Endodermal cell (in vitro differentiated cells): ENCODE results near the gene LCP1. TPM values are rescaled to one million over a fixed set of nuclear protein-coding genes. Genes with fewer than 3 reads are reported as not detected.

Experiments used
- DNase-seq: peaks from one replicate; pipeline ENCODE4 v3.0.0-alpha.2; 2017
- H3K27ac ChIP-seq: 2 replicates; pipeline ENCODE4 v1.5.1; 2013; ENCODE audit warnings: mild to moderate bottlenecking, low read depth, low read length, moderate library complexity
- H3K27me3 ChIP-seq: 2 replicates; pipeline ENCODE4 v1.6.1; 2013; ENCODE audit warnings: mild to moderate bottlenecking, low read length, moderate library complexity; ENCODE audit not compliant: insufficient read depth, control insufficient read depth, poor library complexity, severe bottlenecking
- H3K36me3 ChIP-seq: 2 replicates; pipeline ENCODE4 v1.7.0; 2013; ENCODE audit warnings: mild to moderate bottlenecking, low read length, moderate library complexity; ENCODE audit not compliant: control insufficient read depth, insufficient read depth
- H3K4me1 ChIP-seq: one replicate; pipeline ENCODE4 v1.7.0; 2013; ENCODE audit warnings: low read length; ENCODE audit not compliant: control insufficient read depth, insufficient read depth
- H3K4me3 ChIP-seq: 2 replicates; pipeline ENCODE4 v1.5.1; 2013; ENCODE audit warnings: mild to moderate bottlenecking, low read length, moderate library complexity
- H3K9ac ChIP-seq: 2 replicates; pipeline ENCODE4 v1.6.1; 2013; ENCODE audit warnings: mild to moderate bottlenecking, low read length, moderate library complexity; ENCODE audit not compliant: poor library complexity, severe bottlenecking; ENCODE audit errors: extremely low read depth
- H3K9me3 ChIP-seq: 2 replicates; pipeline ENCODE4 v1.6.1; 2013; ENCODE audit warnings: mild to moderate bottlenecking, low read length, moderate library complexity; ENCODE audit not compliant: control insufficient read depth
- H3K27ac Mint-ChIP-seq: 2 replicates; pipeline ENCODE4 v1.8.0; 2020; ENCODE audit warnings: mixed read lengths
- H3K27me3 Mint-ChIP-seq: 2 replicates; pipeline ENCODE4 v1.8.0; 2021; ENCODE audit warnings: mild to moderate bottlenecking, mixed read lengths; ENCODE audit not compliant: insufficient read depth
- H3K36me3 Mint-ChIP-seq: 2 replicates; pipeline ENCODE4 v1.8.0; 2020; ENCODE audit warnings: low read depth, mixed read lengths
- H3K4me1 Mint-ChIP-seq: 2 replicates; pipeline ENCODE4 v1.8.0; 2020; ENCODE audit warnings: mixed read lengths
- H3K4me3 Mint-ChIP-seq: 2 replicates; pipeline ENCODE4 v1.8.0; 2020; ENCODE audit warnings: mild to moderate bottlenecking, moderate library complexity, mixed read lengths
- H3K9me3 Mint-ChIP-seq: 2 replicates; pipeline ENCODE4 v1.8.0; 2020; ENCODE audit warnings: mild to moderate bottlenecking, mixed read lengths
- CTCF ChIP-seq: fragments of 200-600 bp; sonication (generic); conservative IDR thresholded peaks from 2 replicates; pipeline ENCODE4 v1.5.0; 2021; ENCODE audit warnings: antibody characterized with exemption, mild to moderate bottlenecking
- WGBS, 2 experiments: methylation state at CpG; one replicate each; pipeline versions ENCODE4 v1.1.5 to v1.1.7; 2013; ENCODE audit warnings: missing lambda C conversion rate in 2 of 2, mixed read lengths in 1 of 2; ENCODE audit not compliant: insufficient coverage in 1 of 2, insufficient read length in 1 of 2; 5-methylcytosine and 5-hydroxymethylcytosine counted together
- total RNA-seq, 2 donors: library from RNA; stranded (reverse); fragmentation: NEBNext Ultra II Directional in 1 of 2; extraction: Animal tissue kit (Norgen Biotek cat#: 25700) in 1 of 2; gene quantifications; 2 replicates in 1 of 2; 3 replicates in 1 of 2; pipeline ENCODE4 v1.2.1, GENCODE V29; 2021

LCP1 gene
- total RNA-seq, 2 donors from 2014 or later, result 3.0 to 16.8 TPM

- no peak for DNase-seq
- H3K27me3 Mint-ChIP-seq, result no peaks in the 10 kb centered on the region
- 96% methylated on average over 2 of the region's 2 CpGs; no CpG with 5 or more reads in 1 of the 2 experiments for whole genome bisulfite sequencing, 2 experiments
- no peaks in the 10 kb centered on the region for H3K4me1 Mint-ChIP-seq
- H3K27me3 ChIP-seq, result no peaks in the 10 kb centered on the region
- H3K4me3 Mint-ChIP-seq, result no peak overlapping the region
- H3K27ac Mint-ChIP-seq, result no peak overlapping the region
- no peak overlapping the region for H3K9ac ChIP-seq
- peaks cover 12% of the 10 kb centered on the region for H3K9me3 ChIP-seq
- no peaks in the 10 kb centered on the region for H3K36me3 Mint-ChIP-seq
- no peak overlapping the region for H3K4me3 ChIP-seq
- H3K9me3 Mint-ChIP-seq, result peaks cover 13% of the 10 kb centered on the region
- H3K27ac ChIP-seq, result no peak overlapping the region
- no peak for TF ChIP-seq CTCF
- no peaks in the 10 kb centered on the region for H3K36me3 ChIP-seq
- no peaks in the 10 kb centered on the region for H3K4me1 ChIP-seq
Observed at GRCh38 chr13:46158222-46158621, 23.8 kb downstream of the LCP1 start.

GRCh38 chr13:46154136-46154801 is 27.7 kb downstream of the LCP1 start:
- no peaks in the 10 kb centered on the region for H3K4me1 ChIP-seq
- 82 to 100% methylated on average over 5 to 6 of the region's 7 CpGs for WGBS, 2 experiments
- Mint-ChIP-seq H3K27ac (no peak overlapping the region), H3K4me3 (no peak overlapping the region), H3K27me3 (no peaks in the 10 kb centered on the region), H3K4me1 (peaks cover 17% of the 10 kb centered on the region), H3K9me3 (peaks cover 5% of the 10 kb centered on the region), H3K36me3 (peaks cover 4% of the 10 kb centered on the region)
- no peak overlapping the region for H3K4me3 ChIP-seq
- no peak for DNase-seq
- peaks cover 12% of the 10 kb centered on the region for H3K9me3 ChIP-seq
- H3K9ac ChIP-seq, result no peak overlapping the region
- no peak for TF ChIP-seq CTCF
- H3K27ac ChIP-seq, result no peak overlapping the region
- no peaks in the 10 kb centered on the region for H3K27me3 ChIP-seq
- H3K36me3 ChIP-seq, result no peaks in the 10 kb centered on the region

- Mint-ChIP-seq H3K4me1 (peaks cover 19% of the 10 kb centered on the region), H3K4me3 (no peak overlapping the region), H3K9me3 (peaks cover 5% of the 10 kb centered on the region), H3K27me3 (no peaks in the 10 kb centered on the region), H3K36me3 (peaks cover 4% of the 10 kb centered on the region), H3K27ac (no peak overlapping the region)
- Histone ChIP-seq H3K4me1 (no peaks in the 10 kb centered on the region), H3K4me3 (no peak overlapping the region), H3K9me3 (peaks cover 12% of the 10 kb centered on the region), H3K36me3 (no peaks in the 10 kb centered on the region), H3K27ac (no peak overlapping the region), H3K9ac (no peak overlapping the region), H3K27me3 (no peaks in the 10 kb centered on the region)
- no peak for TF ChIP-seq CTCF
- 88 to 94% methylated on average over 5 to 6 of the region's 6 CpGs for WGBS, 2 experiments
- DNase-seq, result no peak
Observed at GRCh38 chr13:46152627-46153328, 29.2 kb downstream of the LCP1 start.
